ENCODE measurements around the gene DEGS2.

The DEGS2 gene

GRCh38 chr14:100150932-100151587 is 8.4 kb downstream of the DEGS2 start:
- peaks cover 2% of the 10 kb centered on the region; the same call in 1 of the 2 replicates for H3K4me1 ChIP-seq
- H3K27me3 ChIP-seq, result no peaks in the 10 kb centered on the region
- H3K4me3 ChIP-seq (ENCODE audit: low read depth, low read length), result no peak overlapping the region
- peaks cover 6% of the 10 kb centered on the region; the same call in 1 of the 2 replicates for H3K9me3 ChIP-seq
- TF ChIP-seq, protein P1, sequence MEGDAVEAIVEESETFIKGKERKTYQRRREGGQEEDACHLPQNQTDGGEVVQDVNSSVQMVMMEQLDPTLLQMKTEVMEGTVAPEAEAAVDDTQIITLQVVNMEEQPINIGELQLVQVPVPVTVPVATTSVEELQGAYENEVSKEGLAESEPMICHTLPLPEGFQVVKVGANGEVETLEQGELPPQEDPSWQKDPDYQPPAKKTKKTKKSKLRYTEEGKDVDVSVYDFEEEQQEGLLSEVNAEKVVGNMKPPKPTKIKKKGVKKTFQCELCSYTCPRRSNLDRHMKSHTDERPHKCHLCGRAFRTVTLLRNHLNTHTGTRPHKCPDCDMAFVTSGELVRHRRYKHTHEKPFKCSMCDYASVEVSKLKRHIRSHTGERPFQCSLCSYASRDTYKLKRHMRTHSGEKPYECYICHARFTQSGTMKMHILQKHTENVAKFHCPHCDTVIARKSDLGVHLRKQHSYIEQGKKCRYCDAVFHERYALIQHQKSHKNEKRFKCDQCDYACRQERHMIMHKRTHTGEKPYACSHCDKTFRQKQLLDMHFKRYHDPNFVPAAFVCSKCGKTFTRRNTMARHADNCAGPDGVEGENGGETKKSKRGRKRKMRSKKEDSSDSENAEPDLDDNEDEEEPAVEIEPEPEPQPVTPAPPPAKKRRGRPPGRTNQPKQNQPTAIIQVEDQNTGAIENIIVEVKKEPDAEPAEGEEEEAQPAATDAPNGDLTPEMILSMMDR (IDR thresholded peaks at IDR 0.05; ENCODE audit: low read depth, low read length), result no peak
- DNase-seq, result no peak
- H3K36me3 ChIP-seq, result no peaks in the 10 kb centered on the region

GRCh38 chr14:100149851-100150611 is 9.4 kb downstream of the DEGS2 start:
- TF ChIP-seq, protein P1 (IDR thresholded peaks at IDR 0.05; ENCODE audit: low read depth, low read length), result no peak
- no peak overlapping the region for H3K4me3 ChIP-seq (ENCODE audit: low read depth, low read length)
- no peak for DNase-seq
- H3K4me1 ChIP-seq, result no peaks in the 10 kb centered on the region
- no peaks in the 10 kb centered on the region for H3K36me3 ChIP-seq
- no peaks in the 10 kb centered on the region for H3K27me3 ChIP-seq
- peaks cover 6% of the 10 kb centered on the region; the same call in 1 of the 2 replicates for H3K9me3 ChIP-seq

DNA sequence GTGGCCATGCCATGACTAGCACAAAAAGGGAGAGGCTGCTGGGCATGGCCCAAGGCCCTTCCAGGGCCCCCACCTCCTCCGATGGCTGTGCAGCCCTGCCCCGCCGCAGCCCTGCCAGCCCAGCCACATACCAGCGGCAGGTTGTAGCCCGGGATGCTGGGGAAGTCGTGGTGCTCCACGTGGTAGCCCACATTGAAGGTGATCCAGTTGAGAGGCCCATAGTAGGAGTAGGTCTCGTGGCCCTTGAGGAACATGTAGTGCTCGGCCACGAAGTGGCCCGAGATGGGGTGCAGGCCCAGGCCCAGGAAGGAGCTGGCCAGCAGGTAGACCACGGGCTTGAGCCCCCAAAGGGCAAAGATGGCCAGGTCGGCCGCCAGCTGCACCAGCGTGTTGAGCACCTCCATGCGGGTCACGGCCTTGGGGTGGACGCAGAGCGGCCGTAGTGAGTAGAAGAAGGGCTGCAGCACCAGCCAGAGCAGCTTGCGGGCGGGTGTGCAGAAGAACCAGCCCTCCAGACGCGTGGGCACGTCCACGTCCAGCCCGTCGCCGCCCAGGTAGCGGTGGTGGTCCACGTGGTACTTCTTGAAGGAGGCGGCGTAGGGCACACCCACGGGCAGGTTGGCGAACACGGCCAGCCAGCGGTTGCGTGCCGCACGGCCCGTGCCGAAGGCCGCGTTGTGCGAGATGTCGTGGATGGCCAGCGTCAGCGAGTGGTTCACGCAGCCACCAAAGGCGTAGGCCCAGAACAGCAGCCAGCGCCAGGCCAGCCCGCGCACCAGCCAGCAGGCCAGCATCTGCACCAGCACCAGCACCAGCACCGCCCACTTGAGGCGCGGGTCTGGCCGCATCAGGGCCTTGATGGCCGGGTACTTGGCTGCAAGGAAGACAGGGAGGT is 10.4 kb downstream of the DEGS2 start:
- Histone ChIP-seq H3K9me3 (no peaks in the 10 kb centered on the region), H3K36me3 (peaks cover 4% of the 10 kb centered on the region), H3K4me3 (ENCODE audit: low read depth, low read length) (no peak overlapping the region), H3K27me3 (no peaks in the 10 kb centered on the region), H3K4me1 (no peaks in the 10 kb centered on the region; the same call in 1 of the 2 replicates)
- no peak for DNase-seq
- TF ChIP-seq, protein P1 (IDR thresholded peaks at IDR 0.05; ENCODE audit: low read depth, low read length), result no peak

- TF ChIP-seq, protein P1 (IDR thresholded peaks at IDR 0.05; ENCODE audit: low read depth, low read length), result no peak
- no peak overlapping the region for H3K4me3 ChIP-seq (ENCODE audit: low read depth, low read length)
Measured at GRCh38 chr14:100147691-100148464, 11.6 kb downstream of the DEGS2 start.

GRCh38 chr14:100147181-100147631 is 12.2 kb downstream of the DEGS2 start:
- Histone ChIP-seq H3K4me3 (ENCODE audit: low read depth, low read length) (no peak overlapping the region), H3K9me3 (no peaks in the 10 kb centered on the region), H3K4me1 (peaks cover 15% of the 10 kb centered on the region), H3K27me3 (no peaks in the 10 kb centered on the region), H3K36me3 (peaks cover 13% of the 10 kb centered on the region)
- DNase-seq, result no peak
- TF ChIP-seq, protein P1 (IDR thresholded peaks at IDR 0.05; ENCODE audit: low read depth, low read length), result no peak

More at GRCh38 chr14:100147691-100148464, 11.6 kb downstream of the DEGS2 start:
- H3K4me1 ChIP-seq, result peaks cover 11% of the 10 kb centered on the region
- no peaks in the 10 kb centered on the region for H3K9me3 ChIP-seq
- no peak for DNase-seq
- H3K36me3 ChIP-seq, result peaks cover 13% of the 10 kb centered on the region
- H3K27me3 ChIP-seq, result no peaks in the 10 kb centered on the region

All from BE2C (cell line).